Natural killer cell (primary cell): Measurements from ENCODE around the gene AGBL4. TPM values are rescaled to one million over a fixed set of nuclear protein-coding genes. Genes with fewer than 3 reads are reported as not detected.

ENCODE experiments used
- ATAC-seq, 3 donors: fragments of 150-1000 bp in 2 of 3; fragments of 200-7000 bp in 1 of 3; cut with Tn5 transposase; 1 replicate in 1 of 3; 2 replicates in 2 of 3; pipeline ENCODE4 v1.10.0; 2021; ENCODE audit warnings: mild to moderate bottlenecking in 2 of 3, moderate library complexity in 2 of 3
- DNase-seq, 2 donors: peaks; one replicate each; pipeline versions ENCODE4 v3.0.0 to v3.0.0-alpha.2; 2013 to 2021; ENCODE audit warnings: mixed read lengths in 1 of 2
- H3K27ac ChIP-seq: one replicate; pipeline ENCODE4 v1.5.1; 2013; ENCODE audit warnings: mild to moderate bottlenecking, low read length
- H3K27me3 ChIP-seq: one replicate; pipeline ENCODE4 v1.6.1; 2013; ENCODE audit warnings: low read length; ENCODE audit not compliant: control insufficient read depth, insufficient read depth
- H3K36me3 ChIP-seq: one replicate; pipeline ENCODE4 v1.6.1; 2013; ENCODE audit warnings: low read length; ENCODE audit not compliant: control insufficient read depth, insufficient read depth
- H3K4me1 ChIP-seq: one replicate; pipeline ENCODE4 v1.6.1; 2013; ENCODE audit warnings: low read length; ENCODE audit not compliant: control insufficient read depth, insufficient read depth
- H3K4me3 ChIP-seq: one replicate; pipeline ENCODE4 v1.5.1; 2013; ENCODE audit warnings: low read length
- H3K9me3 ChIP-seq: one replicate; pipeline ENCODE4 v1.6.1; 2013; ENCODE audit warnings: low read length; ENCODE audit not compliant: control insufficient read depth, insufficient read depth
- H3K27ac Mint-ChIP-seq, 2 donors: one replicate each; pipeline ENCODE4 v1.8.0; 2022; ENCODE audit warnings: mild to moderate bottlenecking in 2 of 2, mixed read lengths in 2 of 2, moderate library complexity in 1 of 2
- H3K27me3 Mint-ChIP-seq, 2 donors: one replicate each; pipeline ENCODE4 v1.8.0; 2022; ENCODE audit warnings: low read depth in 2 of 2, mixed read lengths in 2 of 2
- H3K36me3 Mint-ChIP-seq: one replicate; pipeline ENCODE4 v1.8.0; 2022; ENCODE audit warnings: mixed read lengths
- H3K4me1 Mint-ChIP-seq, 2 donors: one replicate each; pipeline ENCODE4 v1.8.0; 2022; ENCODE audit warnings: mixed read lengths in 2 of 2
- H3K4me3 Mint-ChIP-seq: one replicate; pipeline ENCODE4 v1.8.0; 2022; ENCODE audit warnings: mild to moderate bottlenecking, moderate library complexity, mixed read lengths
- H3K9me3 Mint-ChIP-seq, 2 donors: one replicate each; pipeline ENCODE4 v1.8.0; 2022; ENCODE audit warnings: mixed read lengths in 2 of 2
- CTCF ChIP-seq: fragments of 200-600 bp; IDR thresholded peaks from one replicate; pipeline ENCODE4 v1.8.0; 2022; ENCODE audit warnings: antibody characterized with exemption
- WGBS: methylation state at CpG from one replicate; pipeline ENCODE4 v1.1.7; 2013; ENCODE audit warnings: missing lambda C conversion rate; ENCODE audit not compliant: insufficient coverage; 5-methylcytosine and 5-hydroxymethylcytosine counted together
- intact Hi-C: fragments of 100-400 bp; cut with micrococcal nuclease; formaldehyde crosslinking; loops from one replicate; pipeline ENCODE4 v1.14.2; 2022
- total RNA-seq, 4 donors: library from RNA; stranded (reverse); fragments of 120-200 nt in 1 of 4; gene quantifications; one replicate each; pipeline versions ENCODE4 v1.2.3 to v1.2.4, GENCODE V29; 2013 to 2022

Gene AGBL4
- total RNA-seq, 3 donors from 2014 or later (not counting 1 experiment from before 2014, with no cell fraction given), result not detected

- ATAC-seq, result no peak
- Histone ChIP-seq H3K27me3 (no peaks in the 10 kb centered on the region), H3K36me3 (no peaks in the 10 kb centered on the region), H3K27ac (no peak overlapping the region), H3K4me3 (no peak overlapping the region), H3K4me1 (no peaks in the 10 kb centered on the region), H3K9me3 (no peaks in the 10 kb centered on the region)
- TF ChIP-seq CTCF, result no peak
- Mint-ChIP-seq H3K9me3 (no peaks in the 10 kb centered on the region), H3K4me3 (no peak overlapping the region), H3K36me3 (no peaks in the 10 kb centered on the region), H3K27ac (no peak overlapping the region), H3K27me3 (peaks cover 0 to 9% of the 10 kb centered on the region in 2 donors), H3K4me1 (no peaks in the 10 kb centered on the region)
- WGBS, result 84% methylated on average over 4 of the region's 4 CpGs
- DNase-seq, result no peak
- intact Hi-C loops, result no loop called here
These were observed 1421.4 kb downstream of the AGBL4 start for GRCh38 chr1:48602349-48602748.

- WGBS, result no CpG with 5 or more reads among the region's 1 CpG
- no peak overlapping the region for H3K27ac Mint-ChIP-seq
These were observed 1423.6 kb downstream of the AGBL4 start for GRCh38 chr1:48600182-48600581.

GRCh38 chr1:48597663-48598062, 1426.1 kb downstream of the AGBL4 start:
- Histone ChIP-seq H3K4me3 (no peak overlapping the region), H3K4me1 (no peaks in the 10 kb centered on the region), H3K36me3 (no peaks in the 10 kb centered on the region), H3K9me3 (no peaks in the 10 kb centered on the region), H3K27ac (no peak overlapping the region), H3K27me3 (no peaks in the 10 kb centered on the region)
- no peak overlapping the region for H3K27ac Mint-ChIP-seq
- ATAC-seq, result no peak
- TF ChIP-seq CTCF, result no peak
- peaks cover 0 to 6% of the 10 kb centered on the region in 2 donors for H3K27me3 Mint-ChIP-seq
- H3K4me3 Mint-ChIP-seq, result no peak overlapping the region
- intact Hi-C loops, result no loop called here
- H3K36me3 Mint-ChIP-seq, result no peaks in the 10 kb centered on the region
- H3K9me3 Mint-ChIP-seq, result no peaks in the 10 kb centered on the region
- no peak for DNase-seq
- H3K4me1 Mint-ChIP-seq, result no peaks in the 10 kb centered on the region

More at GRCh38 chr1:48600182-48600581, 1423.6 kb downstream of the AGBL4 start:
- DNase-seq (no peak), ATAC-seq (no peak)
- H3K9me3 ChIP-seq, result no peaks in the 10 kb centered on the region
- no peaks in the 10 kb centered on the region for H3K4me1 Mint-ChIP-seq
- peaks cover 0 to 2% of the 10 kb centered on the region in 2 donors for H3K27me3 Mint-ChIP-seq
- H3K36me3 ChIP-seq, result no peaks in the 10 kb centered on the region
- no peak overlapping the region for H3K4me3 ChIP-seq
- H3K4me1 ChIP-seq, result no peaks in the 10 kb centered on the region
- no peak overlapping the region for H3K27ac ChIP-seq
- H3K27me3 ChIP-seq, result no peaks in the 10 kb centered on the region
- no peak for TF ChIP-seq CTCF
- H3K4me3 Mint-ChIP-seq, result no peak overlapping the region
- H3K36me3 Mint-ChIP-seq, result no peaks in the 10 kb centered on the region
- no peaks in the 10 kb centered on the region for H3K9me3 Mint-ChIP-seq
- intact Hi-C loops, result no loop called here

GRCh38 chr1:48596046-48596445, 1427.7 kb downstream of the AGBL4 start:
- no peaks in the 10 kb centered on the region for H3K27me3 ChIP-seq
- no peak overlapping the region for H3K4me3 ChIP-seq
- no peak overlapping the region for H3K27ac ChIP-seq
- WGBS, result 84% methylated on average over 2 of the region's 2 CpGs
- no peaks in the 10 kb centered on the region for H3K4me1 ChIP-seq
- intact Hi-C loops, result no loop called here
- no peak for TF ChIP-seq CTCF
- H3K9me3 ChIP-seq, result no peaks in the 10 kb centered on the region
- DNase-seq, result no peak
- H3K9me3 Mint-ChIP-seq, result no peaks in the 10 kb centered on the region
- peaks cover 0 to 6% of the 10 kb centered on the region in 2 donors for H3K27me3 Mint-ChIP-seq
- H3K36me3 ChIP-seq, result no peaks in the 10 kb centered on the region
- ATAC-seq, result no peak
- H3K4me3 Mint-ChIP-seq, result no peak overlapping the region
- no peaks in the 10 kb centered on the region for H3K4me1 Mint-ChIP-seq
- no peak overlapping the region for H3K27ac Mint-ChIP-seq
- no peaks in the 10 kb centered on the region for H3K36me3 Mint-ChIP-seq
